Measurements from ENCODE around the gene CAPN15. TPM values are rescaled to one million over a fixed set of nuclear protein-coding genes. Genes with fewer than 3 reads are reported as not detected.

CAPN15 gene
- total RNA-seq, 1 experiment from 2014 or later = 91.2 TPM

GRCh38 chr16:585351-585750 is 57.8 kb downstream of the CAPN15 start:
- no peak for TF ChIP-seq CTCF (conservative IDR thresholded peaks at IDR 0.05; ENCODE audit: low read depth, low read length)
- TF ChIP-seq EZH2 (IDR thresholded peaks at IDR 0.05; ENCODE audit: borderline replicate concordance, low read depth, low read length, poor library complexity, severe bottlenecking) = no peak
- CTCF ChIA-PET = interaction anchor here (0.9 kb wide), 1 partner anchor 519 kb away, joined by 12 read pairs; no protein-coding TSS in a partner anchor
- no peaks in the 10 kb centered on the region for H3K9me3 ChIP-seq (ENCODE audit: low read depth, low read length, poor library complexity, severe bottlenecking)
- H3K4me3 ChIP-seq (ENCODE audit: low read depth, low read length, poor library complexity, severe bottlenecking) = no peak overlapping the region
- H3K4me1 ChIP-seq (ENCODE audit: insufficient read depth, low read length, poor library complexity, severe bottlenecking) = peaks cover 28% of the 10 kb centered on the region
- POLR2A ChIA-PET (ENCODE audit: low non-redundant PET) = no interaction called here
- BruUV-seq (replicated peaks) = no TSS peak
- H3K27ac ChIP-seq (ENCODE audit: low read depth, low read length, poor library complexity, severe bottlenecking) = no peak overlapping the region
- intact Hi-C loops (cut with micrococcal nuclease; ENCODE audit: unreplicated experiment) = loop anchor here (5.0 kb wide), 1 partner anchor 52 kb away; the partner anchor contains the start of gene METTL26
- H3K36me3 ChIP-seq (ENCODE audit: insufficient read depth, low read length, poor library complexity, severe bottlenecking) = no peaks in the 10 kb centered on the region
- H3K27me3 ChIP-seq (replicated peaks; ENCODE audit: insufficient read depth, low read depth, low read length, poor library complexity) = no peaks in the 10 kb centered on the region
- DNase-seq (ENCODE audit: low spot score) = no peak

- Histone ChIP-seq H3K4me1 (ENCODE audit: insufficient read depth, low read length, poor library complexity, severe bottlenecking) (peaks cover 34% of the 10 kb centered on the region), H3K27ac (ENCODE audit: low read depth, low read length, poor library complexity, severe bottlenecking) (no peak overlapping the region), H3K9me3 (ENCODE audit: low read depth, low read length, poor library complexity, severe bottlenecking) (no peaks in the 10 kb centered on the region), H3K4me3 (ENCODE audit: low read depth, low read length, poor library complexity, severe bottlenecking) (no peak overlapping the region), H3K36me3 (ENCODE audit: insufficient read depth, low read length, poor library complexity, severe bottlenecking) (no peaks in the 10 kb centered on the region), H3K27me3 (replicated peaks; ENCODE audit: insufficient read depth, low read depth, low read length, poor library complexity) (no peaks in the 10 kb centered on the region)
- no TSS peak for BruUV-seq (replicated peaks)
- ChIA-PET CTCF (no interaction called here), POLR2A (ENCODE audit: low non-redundant PET) (no interaction called here)
- peak; percentile 63 for DNase-seq (ENCODE audit: low spot score)
- TF ChIP-seq CTCF (conservative IDR thresholded peaks at IDR 0.05; ENCODE audit: low read depth, low read length) = no peak
- TF ChIP-seq EZH2 (IDR thresholded peaks at IDR 0.05; ENCODE audit: borderline replicate concordance, low read depth, low read length, poor library complexity, severe bottlenecking) = no peak
- intact Hi-C loops (cut with micrococcal nuclease; ENCODE audit: unreplicated experiment) = loop anchor here (5.0 kb wide), 1 partner anchor 51 kb away; the partner anchor contains the start of gene METTL26
Measured at GRCh38 chr16:586047-586644, 58.6 kb downstream of the CAPN15 start.

- DNase-seq (ENCODE audit: low spot score) = no peak
- TF ChIP-seq CTCF (conservative IDR thresholded peaks at IDR 0.05; ENCODE audit: low read depth, low read length) = no peak
- TF ChIP-seq EZH2 (IDR thresholded peaks at IDR 0.05; ENCODE audit: borderline replicate concordance, low read depth, low read length, poor library complexity, severe bottlenecking) = no peak
- H3K27me3 ChIP-seq (replicated peaks; ENCODE audit: insufficient read depth, low read depth, low read length, poor library complexity) = no peaks in the 10 kb centered on the region
- no peaks in the 10 kb centered on the region for H3K9me3 ChIP-seq (ENCODE audit: low read depth, low read length, poor library complexity, severe bottlenecking)
- ChIA-PET CTCF (no interaction called here), POLR2A (ENCODE audit: low non-redundant PET) (no interaction called here)
- peaks cover 36% of the 10 kb centered on the region for H3K4me1 ChIP-seq (ENCODE audit: insufficient read depth, low read length, poor library complexity, severe bottlenecking)
- no TSS peak for BruUV-seq (replicated peaks)
- H3K27ac ChIP-seq (ENCODE audit: low read depth, low read length, poor library complexity, severe bottlenecking) = peak overlapping the region; percentile 99
- intact Hi-C loops (cut with micrococcal nuclease; ENCODE audit: unreplicated experiment) = loop anchor here (5.0 kb wide), 1 partner anchor 50 kb away; the partner anchor contains the start of gene METTL26
- no peaks in the 10 kb centered on the region for H3K36me3 ChIP-seq (ENCODE audit: insufficient read depth, low read length, poor library complexity, severe bottlenecking)
- peak overlapping the region; percentile 94 for H3K4me3 ChIP-seq (ENCODE audit: low read depth, low read length, poor library complexity, severe bottlenecking)
Measured at GRCh38 chr16:586645-587590, 59.4 kb downstream of the CAPN15 start.

Measured in A673 (cell line).